NCI-H226 (cell line): ENCODE measurements around the gene BAG3.
"Not testable (repeated sequence)": the region's sequence is repeated elsewhere in the genome, so short reads cannot be mapped to it uniquely, and the experiment has no call there.

ENCODE experiments used
- DNase-seq: peaks from one replicate; pipeline ENCODE4 v3.0.0-alpha.2; 2015

The BAG3 gene

GRCh38 chr10:119650692-119651513 lies at the start of gene BAG3:
TSS of gene BAG3 (plus strand) at chr10:119651380. CDS start at chr10:119651676, 296 bp downstream.
- peak; percentile 82 for DNase-seq

- DNase-seq = no peak
These were observed 48.7 kb upstream of the BAG3 start for GRCh38 chr10:119602241-119603095.

GRCh38 chr10:119604468-119604867 lies 46.7 kb upstream of the BAG3 start:
- DNase-seq = no peak

- DNase-seq = no peak
These were observed 42.6 kb upstream of the BAG3 start for GRCh38 chr10:119608316-119609155.

GRCh38 chr10:119609516-119609915 lies 41.7 kb upstream of the BAG3 start:
- no peak for DNase-seq

- DNase-seq = no peak
These were observed 39.7 kb upstream of the BAG3 start for GRCh38 chr10:119611433-119611832.

GRCh38 chr10:119613741-119614140 lies 37.4 kb upstream of the BAG3 start:
- no peak for DNase-seq

- DNase-seq = no peak
These were observed 36.5 kb upstream of the BAG3 start for GRCh38 chr10:119614686-119615085.

GRCh38 chr10:119616882-119617570 lies 34.2 kb upstream of the BAG3 start:
- DNase-seq = no peak

- DNase-seq = no peak
These were observed 32.0 kb upstream of the BAG3 start for GRCh38 chr10:119619215-119619614.

GRCh38 chr10:119619811-119620210 lies 31.4 kb upstream of the BAG3 start:
- not testable (repeated sequence) for DNase-seq

GRCh38 chr10:119620241-119621077 lies 30.7 kb upstream of the BAG3 start:
- peak; percentile 20 for DNase-seq

- DNase-seq = no peak
These were observed 30.1 kb upstream of the BAG3 start for GRCh38 chr10:119621078-119621384.

GRCh38 chr10:119625570-119626280 lies 25.5 kb upstream of the BAG3 start:
- DNase-seq = no peak

- no peak for DNase-seq
These were observed 20.9 kb upstream of the BAG3 start for GRCh38 chr10:119630300-119630699.

- DNase-seq = no peak
These were observed 17.5 kb upstream of the BAG3 start for GRCh38 chr10:119633538-119634218.

- DNase-seq = no peak
These were observed 17.0 kb upstream of the BAG3 start for GRCh38 chr10:119634219-119634544.

- DNase-seq = no peak
These were observed 13.5 kb upstream of the BAG3 start for GRCh38 chr10:119637631-119638030.

GRCh38 chr10:119638982-119639381 lies 12.2 kb upstream of the BAG3 start:
- no peak for DNase-seq

- DNase-seq = no peak
These were observed 10.8 kb upstream of the BAG3 start for GRCh38 chr10:119640384-119640783.
